Lung (tissue), 12 donors: ENCODE data around the gene TNN. TPM values are rescaled to one million over a fixed set of nuclear protein-coding genes. Genes with fewer than 3 reads are reported as not detected.

Experiments
- ATAC-seq: fragments of 200-7000 bp; cut with Tn5 transposase; one replicate; pipeline ENCODE4 v1.9.1; 2020; ENCODE audit warnings: moderate number of reproducible peaks; ENCODE audit not compliant: insufficient read depth, low FRiP score
- DNase-seq, 3 donors: peaks; one replicate each; pipeline ENCODE4 v3.0.0-alpha.2; 2013 to 2017
- H3K27ac ChIP-seq, 2 donors: one replicate each; pipeline ENCODE4 v1.5.1; 2013; ENCODE audit warnings: mild to moderate bottlenecking in 2 of 2, moderate library complexity in 2 of 2, control low read depth in 1 of 2, inconsistent platforms in 1 of 2, low read depth in 1 of 2, low read length in 1 of 2
- H3K27me3 ChIP-seq, 3 donors: one replicate each; pipeline ENCODE4 v1.5.1; 2013; ENCODE audit warnings: low read length in 2 of 3; ENCODE audit not compliant: control insufficient read depth in 3 of 3, insufficient read depth in 3 of 3
- H3K36me3 ChIP-seq, 4 donors: one replicate each; pipeline ENCODE4 v1.5.1; 2013; ENCODE audit warnings: low read length in 4 of 4, mild to moderate bottlenecking in 1 of 4, moderate library complexity in 1 of 4; ENCODE audit not compliant: control insufficient read depth in 4 of 4, insufficient read depth in 4 of 4
- H3K4me1 ChIP-seq, 5 donors: one replicate each; pipeline ENCODE4 v1.5.1; 2013; ENCODE audit warnings: low read length in 5 of 5, mild to moderate bottlenecking in 2 of 5, moderate library complexity in 1 of 5; ENCODE audit not compliant: control insufficient read depth in 5 of 5, insufficient read depth in 5 of 5
- H3K4me3 ChIP-seq: one replicate; pipeline ENCODE4 v1.5.1; 2013; ENCODE audit warnings: mild to moderate bottlenecking, control low read depth, moderate library complexity
- H3K9ac ChIP-seq, 2 donors: one replicate each; pipeline ENCODE4 v1.5.1; 2013; ENCODE audit warnings: low read length in 2 of 2, control low read depth in 1 of 2; ENCODE audit not compliant: insufficient read depth in 1 of 2
- H3K9me3 ChIP-seq, 4 donors: one replicate each; pipeline ENCODE4 v1.5.1; 2013; ENCODE audit warnings: low read length in 3 of 4, mild to moderate bottlenecking in 1 of 4, moderate library complexity in 1 of 4; ENCODE audit not compliant: control insufficient read depth in 4 of 4, insufficient read depth in 3 of 4
- CTCF ChIP-seq: IDR thresholded peaks from 2 replicates; pipeline ENCODE4 v1.5.1; 2012; ENCODE audit warnings: mild to moderate bottlenecking; ENCODE audit errors: control extremely low read depth, extremely low read depth
- WGBS, 2 donors: extraction: QIAGEN DNeasy Blood & Tissue Kit; methylation state at CpG; one replicate each; pipeline ENCODE4 v1.1.7; 2013; 5-methylcytosine and 5-hydroxymethylcytosine counted together
- polyA plus RNA-seq, 2 donors: library from polyadenylated mRNA; stranded (reverse); fragments of 200-250 nt; gene quantifications; one replicate each; pipeline ENCODE4 v1.2.1, GENCODE V29; 2013
- total RNA-seq, 2 donors: library from RNA; depleted of rRNA in 1 of 2; stranded (reverse); fragments of >200 nt in 1 of 2; gene quantifications; one replicate each; pipeline ENCODE4 v1.2.1, GENCODE V29; 2014 to 2021
- donor health status: control.
- donor health status: control.
- donor health status: Bipolar disorder and iron deficiency.
- donor health status: healthy.
- donor health status: DM: yes; HTN: yes; CAD: no.

The TNN gene
- total and polyA plus RNA-seq, 4 donors: 0.02 to 1.3 (median 0.04) TPM; not detected in 1

GRCh38 chr1:175114996-175115395 is 47.4 kb downstream of the TNN start:
- DNase-seq (no peak), ATAC-seq (no peak)
- Histone ChIP-seq H3K27ac (no peak overlapping the region), H3K4me1 (peaks cover 0 to 4% (median 0%) of the 10 kb centered on the region in 5 donors), H3K9ac (no peak overlapping the region), H3K27me3 (no peaks in the 10 kb centered on the region), H3K9me3 (peaks cover 0 to 9% (median 7%) of the 10 kb centered on the region in 4 donors), H3K36me3 (no peaks in the 10 kb centered on the region), H3K4me3 (no peak overlapping the region)
- WGBS, 2 donors: 75 to 94% methylated on average over 2 of the region's 2 CpGs
- no peak for TF ChIP-seq CTCF

GRCh38 chr1:175116210-175116798 is 48.7 kb downstream of the TNN start:
- WGBS, 2 donors: 92 to 96% methylated on average over 1 of the region's 1 CpG
- Histone ChIP-seq H3K27me3 (no peaks in the 10 kb centered on the region), H3K4me3 (no peak overlapping the region), H3K36me3 (no peaks in the 10 kb centered on the region), H3K9ac (no peak overlapping the region), H3K4me1 (peaks cover 0 to 7% (median 0%) of the 10 kb centered on the region in 5 donors), H3K9me3 (peaks cover 0 to 9% (median 7%) of the 10 kb centered on the region in 4 donors), H3K27ac (no peak overlapping the region)
- ATAC-seq (no peak), DNase-seq (no peak)
- no peak for TF ChIP-seq CTCF

- no peak for TF ChIP-seq CTCF
- DNase-seq: no peak
Observed at GRCh38 chr1:175116903-175117302, 49.3 kb downstream of the TNN start.

More at GRCh38 chr1:175116903-175117302, 49.3 kb downstream of the TNN start:
- Histone ChIP-seq H3K36me3 (no peaks in the 10 kb centered on the region), H3K27ac (no peak overlapping the region), H3K9me3 (peaks cover 0 to 9% (median 6%) of the 10 kb centered on the region in 4 donors), H3K27me3 (no peaks in the 10 kb centered on the region), H3K9ac (no peak overlapping the region), H3K4me3 (no peak overlapping the region), H3K4me1 (peaks cover 0 to 8% (median 0%) of the 10 kb centered on the region in 5 donors)
- 85 to 86% methylated on average over 11 of the region's 11 CpGs for WGBS, 2 donors
- no peak for ATAC-seq
